ENCODE results near the gene TNS1. TPM values are rescaled to one million over a fixed set of nuclear protein-coding genes. Genes with fewer than 3 reads are reported as not detected.

TNS1 gene
- total RNA-seq, 1 experiment from 2014 or later: 6.2 TPM

DNA sequence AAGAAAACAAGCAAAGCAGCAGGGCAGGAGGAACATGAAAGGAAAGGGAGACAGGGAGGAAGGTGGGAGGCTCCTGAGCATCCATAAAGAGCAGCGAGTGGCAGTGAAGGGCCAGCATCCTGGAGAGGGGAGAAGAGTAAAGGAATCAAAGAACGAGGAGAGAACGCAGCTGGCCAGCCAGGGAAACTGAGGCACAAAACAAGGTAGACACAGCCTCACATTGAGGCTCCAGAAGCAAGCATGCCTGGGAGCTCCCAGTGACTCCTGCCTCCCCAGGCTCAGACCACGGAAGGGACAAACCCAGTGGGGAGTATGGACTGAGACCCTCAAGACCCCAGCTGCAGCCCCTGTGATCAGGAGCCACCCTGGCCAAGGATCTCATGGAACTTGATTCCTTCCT lies 14.0 kb upstream of the TNS1 start:
- intact Hi-C loops (cut with micrococcal nuclease): no loop called here

DNA sequence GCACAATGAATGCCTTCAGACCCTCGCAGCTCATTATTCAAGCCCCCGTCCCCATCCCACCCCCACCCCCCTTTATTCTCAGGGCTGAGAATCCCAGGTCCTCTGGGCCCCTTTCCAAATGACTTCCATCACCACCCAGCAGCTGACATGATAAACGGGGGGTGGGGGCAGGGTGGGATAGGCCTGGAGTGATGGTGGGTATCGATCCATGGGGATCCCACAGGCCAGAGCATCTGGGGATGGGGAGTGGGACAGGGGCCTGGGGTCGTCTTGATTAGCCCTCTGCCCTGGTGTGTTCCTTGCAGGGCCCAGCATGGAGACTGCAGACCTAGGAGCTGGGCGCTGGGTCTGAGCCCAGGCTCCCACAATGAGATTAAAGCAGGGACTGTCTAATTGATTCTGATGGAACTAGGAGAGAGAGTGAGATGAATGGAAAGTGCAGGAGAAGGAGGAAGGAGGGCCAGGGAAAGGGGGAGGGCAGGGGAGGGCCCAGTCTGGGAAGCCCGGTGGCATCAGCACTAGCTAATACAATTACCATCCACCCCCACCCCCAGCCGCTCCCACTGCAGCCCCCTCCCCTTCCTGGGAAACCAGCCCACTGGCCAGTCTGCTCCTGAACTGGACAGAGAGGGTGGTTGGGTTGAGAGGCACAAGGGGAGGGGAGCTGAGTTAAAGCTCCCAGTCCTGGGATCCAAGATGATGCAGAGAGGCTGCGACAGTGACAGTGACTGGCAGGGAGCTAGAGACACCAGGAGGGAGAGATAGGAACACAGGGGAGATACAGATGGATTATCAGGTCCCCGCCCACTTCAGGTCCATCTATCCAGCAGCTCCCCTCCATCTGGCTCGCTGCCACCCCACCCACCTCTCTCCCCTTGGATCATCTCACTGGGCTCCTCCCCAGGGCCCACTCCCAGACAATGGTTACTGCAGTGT lies 13.1 kb upstream of the TNS1 start:
- RAD21 ChIA-PET (ENCODE audit: low non-redundant PET in 1 of 2, low total read pairs in 2 of 2, uncharacterized antibody in 2 of 2, unreplicated experiment in 2 of 2): no interaction called here
- intact Hi-C loops (cut with micrococcal nuclease): no loop called here

More for the DNA sequence above, 14.0 kb upstream of the TNS1 start:
- H2AFZ ChIP-seq (ENCODE audit: low read depth, low read length, poor library complexity, severe bottlenecking): no peak overlapping the region
- BruUV-seq (replicated peaks): no TSS peak
- H3K9me3 ChIP-seq (ENCODE audit: control insufficient read depth in 1 of 2, insufficient read depth in 1 of 2, low read depth in 1 of 2, low read length in 2 of 2): no peaks in the 10 kb centered on the region
- no peaks in the 10 kb centered on the region for H4K20me1 ChIP-seq (ENCODE audit: insufficient read depth)
- H3K9ac ChIP-seq (ENCODE audit: low read length): no peak overlapping the region
- no peaks in the 10 kb centered on the region for H3K27me3 ChIP-seq (ENCODE audit: insufficient read depth, low read length)
- H3K27ac ChIP-seq (ENCODE audit: low read depth, low read length): no peak overlapping the region
- H3K36me3 ChIP-seq (ENCODE audit: control insufficient read depth in 1 of 2, insufficient read depth in 2 of 2, low read length in 2 of 2): no peaks in the 10 kb centered on the region
- RAD21 ChIA-PET (ENCODE audit: low non-redundant PET in 1 of 2, low total read pairs in 2 of 2, uncharacterized antibody in 2 of 2, unreplicated experiment in 2 of 2): no interaction called here
- no peaks in the 10 kb centered on the region for H3K79me2 ChIP-seq (ENCODE audit: insufficient read depth, low read length)
- POLR2A ChIA-PET: no interaction called here
- no peak overlapping the region for H3K4me2 ChIP-seq (ENCODE audit: low read length)
- DNase-seq (ENCODE audit: low read depth, low spot score): no peak
- CTCF ChIA-PET: interaction anchor here (1.2 kb wide), 1 partner anchor 18 kb away, joined by 3 read pairs; no protein-coding TSS in a partner anchor
- no peak overlapping the region for H3K4me3 ChIP-seq (replicated peaks in 1 of 2; ENCODE audit: low read depth in 1 of 2, low read length in 2 of 2)
- TF ChIP-seq, protein P1, sequence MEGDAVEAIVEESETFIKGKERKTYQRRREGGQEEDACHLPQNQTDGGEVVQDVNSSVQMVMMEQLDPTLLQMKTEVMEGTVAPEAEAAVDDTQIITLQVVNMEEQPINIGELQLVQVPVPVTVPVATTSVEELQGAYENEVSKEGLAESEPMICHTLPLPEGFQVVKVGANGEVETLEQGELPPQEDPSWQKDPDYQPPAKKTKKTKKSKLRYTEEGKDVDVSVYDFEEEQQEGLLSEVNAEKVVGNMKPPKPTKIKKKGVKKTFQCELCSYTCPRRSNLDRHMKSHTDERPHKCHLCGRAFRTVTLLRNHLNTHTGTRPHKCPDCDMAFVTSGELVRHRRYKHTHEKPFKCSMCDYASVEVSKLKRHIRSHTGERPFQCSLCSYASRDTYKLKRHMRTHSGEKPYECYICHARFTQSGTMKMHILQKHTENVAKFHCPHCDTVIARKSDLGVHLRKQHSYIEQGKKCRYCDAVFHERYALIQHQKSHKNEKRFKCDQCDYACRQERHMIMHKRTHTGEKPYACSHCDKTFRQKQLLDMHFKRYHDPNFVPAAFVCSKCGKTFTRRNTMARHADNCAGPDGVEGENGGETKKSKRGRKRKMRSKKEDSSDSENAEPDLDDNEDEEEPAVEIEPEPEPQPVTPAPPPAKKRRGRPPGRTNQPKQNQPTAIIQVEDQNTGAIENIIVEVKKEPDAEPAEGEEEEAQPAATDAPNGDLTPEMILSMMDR (IDR thresholded peaks at IDR 0.05 in 2 of 3, conservative IDR thresholded peaks at IDR 0.05 in 1 of 3; ENCODE audit: borderline replicate concordance in 1 of 3, insufficient read depth in 1 of 3, low read depth in 2 of 3, low read length in 2 of 3): no peak
- no peak for TF ChIP-seq POLR2AphosphoS5 (IDR thresholded peaks at IDR 0.05; ENCODE audit: low read depth, low read length)
- no peaks in the 10 kb centered on the region for H3K9me2 ChIP-seq (ENCODE audit: insufficient read depth)
- no peak for ATAC-seq
- no peaks in the 10 kb centered on the region for H3K4me1 ChIP-seq (ENCODE audit: control insufficient read depth in 1 of 2, insufficient read depth in 2 of 2, low read length in 2 of 2)

More for the DNA sequence above, 13.1 kb upstream of the TNS1 start:
- Histone ChIP-seq H3K4me2 (ENCODE audit: low read length) (no peak overlapping the region), H3K9me2 (ENCODE audit: insufficient read depth) (no peaks in the 10 kb centered on the region), H2AFZ (ENCODE audit: low read depth, low read length, poor library complexity, severe bottlenecking) (no peak overlapping the region), H3K9ac (ENCODE audit: low read length) (no peak overlapping the region), H3K36me3 (ENCODE audit: control insufficient read depth in 1 of 2, insufficient read depth in 2 of 2, low read length in 2 of 2) (no peaks in the 10 kb centered on the region), H3K27me3 (ENCODE audit: insufficient read depth, low read length) (no peaks in the 10 kb centered on the region), H3K4me3 (replicated peaks in 1 of 2; ENCODE audit: low read depth in 1 of 2, low read length in 2 of 2) (no peak overlapping the region), H3K27ac (ENCODE audit: low read depth, low read length) (no peak overlapping the region), H3K4me1 (ENCODE audit: control insufficient read depth in 1 of 2, insufficient read depth in 2 of 2, low read length in 2 of 2) (peaks cover 3 to 4% of the 10 kb centered on the region in 2 experiments; a peak in 2 of 4 replicates), H3K9me3 (ENCODE audit: control insufficient read depth in 1 of 2, insufficient read depth in 1 of 2, low read depth in 1 of 2, low read length in 2 of 2) (no peaks in the 10 kb centered on the region), H4K20me1 (ENCODE audit: insufficient read depth) (no peaks in the 10 kb centered on the region), H3K79me2 (ENCODE audit: insufficient read depth, low read length) (no peaks in the 10 kb centered on the region)
- CTCF ChIA-PET: interaction anchor here (1.2 kb wide), 1 partner anchor 19 kb away, joined by 3 read pairs; no protein-coding TSS in a partner anchor
- no peak for DNase-seq (ENCODE audit: low read depth, low spot score)
- no peak for ATAC-seq
- POLR2A ChIA-PET: no interaction called here
- BruUV-seq (replicated peaks): no TSS peak
- TF ChIP-seq TCF7L2 (IDR thresholded peaks at IDR 0.05; ENCODE audit: borderline replicate concordance, extremely low read depth, insufficient read depth, insufficient read length): no peak
- TF ChIP-seq CBX3 (IDR thresholded peaks at IDR 0.05; ENCODE audit: low read depth): no peak
- TF ChIP-seq SIN3A (IDR thresholded peaks at IDR 0.05; ENCODE audit: low read depth): no peak
- TF ChIP-seq POLR2AphosphoS5 (IDR thresholded peaks at IDR 0.05; ENCODE audit: low read depth, low read length): no peak
- TF ChIP-seq SRF (IDR thresholded peaks at IDR 0.05; ENCODE audit: low read depth): no peak
- TF ChIP-seq FOSL1 (IDR thresholded peaks at IDR 0.05; ENCODE audit: low read depth): no peak
- TF ChIP-seq, protein P2, sequence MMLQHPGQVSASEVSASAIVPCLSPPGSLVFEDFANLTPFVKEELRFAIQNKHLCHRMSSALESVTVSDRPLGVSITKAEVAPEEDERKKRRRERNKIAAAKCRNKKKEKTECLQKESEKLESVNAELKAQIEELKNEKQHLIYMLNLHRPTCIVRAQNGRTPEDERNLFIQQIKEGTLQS (IDR thresholded peaks at IDR 0.05): no peak
- TF ChIP-seq, protein P3, sequence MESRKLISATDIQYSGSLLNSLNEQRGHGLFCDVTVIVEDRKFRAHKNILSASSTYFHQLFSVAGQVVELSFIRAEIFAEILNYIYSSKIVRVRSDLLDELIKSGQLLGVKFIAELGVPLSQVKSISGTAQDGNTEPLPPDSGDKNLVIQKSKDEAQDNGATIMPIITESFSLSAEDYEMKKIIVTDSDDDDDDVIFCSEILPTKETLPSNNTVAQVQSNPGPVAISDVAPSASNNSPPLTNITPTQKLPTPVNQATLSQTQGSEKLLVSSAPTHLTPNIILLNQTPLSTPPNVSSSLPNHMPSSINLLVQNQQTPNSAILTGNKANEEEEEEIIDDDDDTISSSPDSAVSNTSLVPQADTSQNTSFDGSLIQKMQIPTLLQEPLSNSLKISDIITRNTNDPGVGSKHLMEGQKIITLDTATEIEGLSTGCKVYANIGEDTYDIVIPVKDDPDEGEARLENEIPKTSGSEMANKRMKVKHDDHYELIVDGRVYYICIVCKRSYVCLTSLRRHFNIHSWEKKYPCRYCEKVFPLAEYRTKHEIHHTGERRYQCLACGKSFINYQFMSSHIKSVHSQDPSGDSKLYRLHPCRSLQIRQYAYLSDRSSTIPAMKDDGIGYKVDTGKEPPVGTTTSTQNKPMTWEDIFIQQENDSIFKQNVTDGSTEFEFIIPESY (IDR thresholded peaks at IDR 0.05; ENCODE audit: extremely low read depth, insufficient replicate concordance, low read length): no peak
- no peak for TF ChIP-seq ZNF274 (IDR thresholded peaks at IDR 0.05; ENCODE audit: low read depth, low read length)
- TF ChIP-seq, protein P4, sequence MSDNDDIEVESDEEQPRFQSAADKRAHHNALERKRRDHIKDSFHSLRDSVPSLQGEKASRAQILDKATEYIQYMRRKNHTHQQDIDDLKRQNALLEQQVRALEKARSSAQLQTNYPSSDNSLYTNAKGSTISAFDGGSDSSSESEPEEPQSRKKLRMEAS (IDR thresholded peaks at IDR 0.05): no peak
- no peak for TF ChIP-seq EZH2phosphoT487 (IDR thresholded peaks at IDR 0.05; ENCODE audit: borderline replicate concordance)

Data from HCT116 (cell line).